Tibial artery (tissue), 4 donors: ENCODE data around the gene RAPGEFL1.

ENCODE experiments used
- DNase-seq, 2 donors: peaks; one replicate each; pipeline ENCODE4 v3.0.0-alpha.2; 2019
- H3K27ac ChIP-seq, 2 donors: fragments of 200-600 bp; sonication (generic) in 1 of 2; 1 replicate in 1 of 2; 2 replicates in 1 of 2; pipeline ENCODE4 v1.5.1; 2018 to 2019; ENCODE audit warnings: mild to moderate bottlenecking in 1 of 2
- H3K27me3 ChIP-seq, 2 donors: fragments of 200-600 bp; sonication (generic) in 1 of 2; one replicate each; pipeline versions ENCODE4 v1.5.1 to v1.6.0; 2016 to 2019
- H3K36me3 ChIP-seq, 3 donors: fragments of 200-600 bp; sonication (generic) in 2 of 3; one replicate each; pipeline ENCODE4 v1.5.1; 2016 to 2019; ENCODE audit warnings: mild to moderate bottlenecking in 2 of 3
- H3K4me1 ChIP-seq, 4 donors: fragments of 200-600 bp; sonication (generic) in 2 of 4; 1 replicate in 3 of 4; 2 replicates in 1 of 4; pipeline ENCODE4 v1.5.1; 2016 to 2019
- H3K4me3 ChIP-seq, 2 donors: fragments of 200-600 bp; sonication (generic) in 1 of 2; 1 replicate in 1 of 2; 2 replicates in 1 of 2; pipeline ENCODE4 v1.5.1; 2018 to 2019; ENCODE audit warnings: mild to moderate bottlenecking in 2 of 2
- H3K9me3 ChIP-seq, 3 donors: fragments of 200-600 bp; sonication (generic) in 1 of 3; one replicate each; pipeline ENCODE4 v1.5.1; 2016 to 2019
- intact Hi-C: fragments of 100-400 bp; cut with DNase I; formaldehyde crosslinking; loops from one replicate; pipeline ENCODE4 v1.15.0; 2023; ENCODE audit warnings: low total_unique reads
- TF ChIP-seq, protein P1 (sequence below), 2 experiments: fragments of 200-600 bp in 1 of 2; fragments of 450-650 bp in 1 of 2; IDR thresholded peaks; one replicate each; pipeline ENCODE4 v1.5.1; 2017 to 2019; ENCODE audit warnings: antibody characterized with exemption in 2 of 2, mild to moderate bottlenecking in 1 of 2, moderate library complexity in 1 of 2

RAPGEFL1 gene

DNA sequence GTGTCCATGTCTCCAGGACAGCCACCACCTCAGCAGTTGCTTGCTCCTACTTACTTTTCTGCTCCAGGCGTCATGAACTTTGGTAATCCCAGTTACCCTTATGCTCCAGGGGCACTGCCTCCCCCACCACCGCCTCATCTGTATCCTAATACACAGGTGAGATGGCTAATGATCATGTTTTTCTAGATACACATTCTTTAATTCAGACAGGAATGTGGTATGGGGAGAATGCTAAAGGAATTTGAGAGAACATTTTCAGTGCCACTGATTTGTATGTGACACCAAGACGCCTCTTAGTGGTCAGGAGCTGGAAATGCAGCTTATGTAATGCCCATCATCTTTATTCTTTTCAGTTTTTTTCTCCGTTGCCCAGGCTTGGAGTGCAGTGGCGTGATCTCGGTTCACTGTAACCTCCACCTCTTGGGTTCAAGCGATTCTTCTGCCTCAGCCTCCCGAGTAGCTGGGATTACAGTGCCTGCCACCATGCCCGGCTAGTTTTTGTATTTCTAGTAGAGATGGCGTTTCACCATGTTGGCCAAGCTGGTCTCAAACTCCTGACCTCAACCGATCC, 8.9 kb upstream of the RAPGEFL1 start:
- peak overlapping the region; percentile 33 to 59 for H3K27ac ChIP-seq
- peaks cover 71 to 100% (median 83%) of the 10 kb centered on the region in 3 donors for H3K36me3 ChIP-seq
- no peaks in the 10 kb centered on the region for H3K9me3 ChIP-seq
- H3K4me1 ChIP-seq: peaks cover 0 to 7% (median 3%) of the 10 kb centered on the region in 4 donors
- intact Hi-C loops: loop anchor here (5.0 kb wide), 1 partner anchor 56 kb away; no protein-coding TSS in a partner anchor
- H3K27me3 ChIP-seq: no peaks in the 10 kb centered on the region
- no peak for DNase-seq
- TF ChIP-seq, protein P1, sequence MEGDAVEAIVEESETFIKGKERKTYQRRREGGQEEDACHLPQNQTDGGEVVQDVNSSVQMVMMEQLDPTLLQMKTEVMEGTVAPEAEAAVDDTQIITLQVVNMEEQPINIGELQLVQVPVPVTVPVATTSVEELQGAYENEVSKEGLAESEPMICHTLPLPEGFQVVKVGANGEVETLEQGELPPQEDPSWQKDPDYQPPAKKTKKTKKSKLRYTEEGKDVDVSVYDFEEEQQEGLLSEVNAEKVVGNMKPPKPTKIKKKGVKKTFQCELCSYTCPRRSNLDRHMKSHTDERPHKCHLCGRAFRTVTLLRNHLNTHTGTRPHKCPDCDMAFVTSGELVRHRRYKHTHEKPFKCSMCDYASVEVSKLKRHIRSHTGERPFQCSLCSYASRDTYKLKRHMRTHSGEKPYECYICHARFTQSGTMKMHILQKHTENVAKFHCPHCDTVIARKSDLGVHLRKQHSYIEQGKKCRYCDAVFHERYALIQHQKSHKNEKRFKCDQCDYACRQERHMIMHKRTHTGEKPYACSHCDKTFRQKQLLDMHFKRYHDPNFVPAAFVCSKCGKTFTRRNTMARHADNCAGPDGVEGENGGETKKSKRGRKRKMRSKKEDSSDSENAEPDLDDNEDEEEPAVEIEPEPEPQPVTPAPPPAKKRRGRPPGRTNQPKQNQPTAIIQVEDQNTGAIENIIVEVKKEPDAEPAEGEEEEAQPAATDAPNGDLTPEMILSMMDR (IDR thresholded peaks at IDR 0.05): peak; percentile 86 to 91
- no peak overlapping the region for H3K4me3 ChIP-seq

DNA sequence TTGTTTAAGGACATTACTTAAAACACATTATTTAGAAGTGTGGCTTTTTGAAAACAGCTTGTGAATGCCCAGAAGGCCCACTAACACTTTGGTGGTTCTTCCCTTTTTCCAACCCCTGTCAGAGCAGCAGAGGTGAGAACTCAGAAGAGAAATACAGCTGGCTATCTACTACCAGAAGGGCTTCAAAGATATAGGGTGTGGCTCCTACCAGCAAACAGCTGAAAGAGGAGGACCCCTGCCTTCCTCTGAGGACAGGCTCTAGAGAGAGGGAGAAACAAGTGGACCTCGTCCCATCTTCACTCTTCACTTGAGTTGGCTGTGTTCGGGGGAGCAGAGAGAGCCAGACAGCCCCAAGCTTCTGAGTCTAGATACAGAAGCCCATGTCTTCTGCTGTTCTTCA, 6.9 kb upstream of the RAPGEFL1 start:
- TF ChIP-seq, protein P1 (IDR thresholded peaks at IDR 0.05): no peak
- Histone ChIP-seq H3K9me3 (no peaks in the 10 kb centered on the region), H3K36me3 (peaks cover 55 to 99% (median 79%) of the 10 kb centered on the region in 3 donors), H3K4me1 (peaks cover 0 to 7% (median 3%) of the 10 kb centered on the region in 4 donors), H3K27ac (no peak overlapping the region), H3K4me3 (no peak overlapping the region), H3K27me3 (no peaks in the 10 kb centered on the region)
- no peak for DNase-seq
- intact Hi-C loops: no loop called here

DNA sequence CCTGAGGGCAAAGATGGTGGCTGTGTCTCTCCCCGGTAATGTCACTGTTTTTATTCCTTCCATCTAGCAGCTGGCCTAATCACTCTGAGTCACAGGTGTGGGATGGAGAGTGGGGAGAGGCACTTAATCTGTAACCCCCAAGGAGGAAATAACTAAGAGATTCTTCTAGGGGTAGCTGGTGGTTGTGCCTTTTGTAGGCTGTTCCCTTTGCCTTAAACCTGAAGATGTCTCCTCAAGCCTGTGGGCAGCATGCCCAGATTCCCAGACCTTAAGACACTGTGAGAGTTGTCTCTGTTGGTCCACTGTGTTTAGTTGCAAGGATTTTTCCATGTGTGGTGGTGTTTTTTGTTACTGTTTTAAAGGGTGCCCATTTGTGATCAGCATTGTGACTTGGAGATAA, 5.5 kb upstream of the RAPGEFL1 start:
- no peak for DNase-seq
- H3K27ac ChIP-seq: no peak overlapping the region
- intact Hi-C loops: no loop called here
- no peaks in the 10 kb centered on the region for H3K27me3 ChIP-seq
- H3K4me1 ChIP-seq: peaks cover 0 to 10% (median 4%) of the 10 kb centered on the region in 4 donors
- H3K9me3 ChIP-seq: no peaks in the 10 kb centered on the region
- TF ChIP-seq, protein P1 (IDR thresholded peaks at IDR 0.05): no peak
- no peak overlapping the region for H3K4me3 ChIP-seq
- peaks cover 65 to 90% (median 73%) of the 10 kb centered on the region in 3 donors for H3K36me3 ChIP-seq

DNA sequence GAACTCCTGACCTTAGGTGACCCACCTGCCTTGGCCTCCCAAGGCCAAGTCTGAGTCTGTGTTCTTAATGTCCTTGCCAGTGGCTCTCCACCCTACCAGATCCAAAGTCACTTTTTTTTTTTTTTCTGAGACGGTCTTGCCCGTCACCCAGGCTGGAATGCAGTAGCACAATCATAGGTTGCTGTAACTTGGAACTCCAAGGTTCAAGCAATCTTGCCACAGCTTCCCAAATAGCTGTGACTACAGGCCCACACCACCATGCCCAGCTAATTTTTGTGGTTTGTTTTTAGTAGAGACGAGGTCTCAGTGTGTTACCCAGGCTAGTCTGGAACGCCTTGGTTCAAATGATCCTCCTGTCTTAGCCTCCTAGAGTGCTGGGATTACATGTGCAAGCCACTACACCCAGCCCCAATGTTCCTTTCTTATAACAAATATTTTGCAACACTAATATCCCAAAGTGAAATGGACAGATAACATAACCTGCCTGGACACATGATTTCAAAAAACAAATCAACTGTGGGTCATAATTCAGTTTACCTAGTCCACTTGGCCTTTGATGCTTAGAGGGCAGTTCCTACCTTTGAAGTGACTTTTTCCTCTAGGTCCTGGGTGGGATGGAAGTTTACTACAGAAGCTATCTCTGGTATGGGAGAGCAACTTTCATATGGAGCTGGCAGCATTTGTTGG, 4.0 kb upstream of the RAPGEFL1 start:
- peaks cover 0 to 19% (median 15%) of the 10 kb centered on the region in 4 donors for H3K4me1 ChIP-seq
- peaks cover 53 to 75% (median 58%) of the 10 kb centered on the region in 3 donors for H3K36me3 ChIP-seq
- no peak overlapping the region for H3K4me3 ChIP-seq
- TF ChIP-seq, protein P1 (IDR thresholded peaks at IDR 0.05): no peak
- intact Hi-C loops: no loop called here
- DNase-seq: no peak
- no peaks in the 10 kb centered on the region for H3K9me3 ChIP-seq
- no peak overlapping the region for H3K27ac ChIP-seq
- H3K27me3 ChIP-seq: no peaks in the 10 kb centered on the region

DNA sequence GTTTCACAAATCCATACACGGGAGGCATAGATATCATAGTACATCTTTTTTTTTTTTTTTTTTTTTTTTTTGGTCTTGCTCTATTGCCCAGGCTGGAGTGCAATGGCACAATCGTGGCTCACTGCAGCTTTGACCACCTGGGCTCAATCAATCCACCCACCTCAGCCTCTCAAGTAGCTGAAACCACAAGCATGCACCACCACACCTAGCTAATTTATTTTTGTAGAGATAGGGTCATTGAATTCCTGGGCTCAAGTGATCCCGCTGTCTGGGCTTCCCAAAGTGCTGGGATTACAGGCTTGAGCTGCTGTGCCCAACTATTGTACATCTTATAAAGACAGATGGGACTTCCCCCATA, 3.5 kb upstream of the RAPGEFL1 start:
- TF ChIP-seq, protein P1 (IDR thresholded peaks at IDR 0.05): no peak
- no peak overlapping the region for H3K4me3 ChIP-seq
- H3K27me3 ChIP-seq: no peaks in the 10 kb centered on the region
- intact Hi-C loops: no loop called here
- H3K36me3 ChIP-seq: peaks cover 50 to 70% (median 54%) of the 10 kb centered on the region in 3 donors
- DNase-seq: no peak
- no peak overlapping the region for H3K27ac ChIP-seq
- no peaks in the 10 kb centered on the region for H3K9me3 ChIP-seq
- H3K4me1 ChIP-seq: peaks cover 0 to 16% (median 14%) of the 10 kb centered on the region in 4 donors
